Naive thymus-derived CD4-positive, alpha-beta T cell (primary cell): Measurements from ENCODE around the gene CEACAM16. TPM values are rescaled to one million over a fixed set of nuclear protein-coding genes. Genes with fewer than 3 reads are reported as not detected.

Source experiments
- ATAC-seq: fragments of 150-1000 bp; cut with Tn5 transposase; 2 replicates; pipeline ENCODE4 v1.10.0; 2021; ENCODE audit warnings: mild to moderate bottlenecking, moderate library complexity
- CTCF ChIA-PET: fragments of 350-600 bp; sonication (Branson Sonifier 250); formaldehyde crosslinking; loops from one replicate; lab custom pipeline; 2021; ENCODE audit warnings: antibody characterized with exemption; lab: Charles Lee
- POLR2A ChIA-PET: fragments of 350-600 bp; sonication (Branson Sonifier 250); formaldehyde crosslinking; loops from one replicate; lab custom pipeline; 2021; ENCODE audit warnings: antibody characterized with exemption, inconsistent platforms; lab: Charles Lee
- DNase-seq, 9 donors: peaks; one replicate each; pipeline versions ENCODE4 v3.0.0 to v3.0.0-alpha.2; 2020 to 2022; ENCODE audit warnings: mixed read lengths in 1 of 9
- H3K27ac ChIP-seq: one replicate; pipeline ENCODE4 v1.7.0; 2013; ENCODE audit warnings: mild to moderate bottlenecking, low read depth, low read length, moderate library complexity
- H3K27me3 ChIP-seq, 2 donors: one replicate each; pipeline ENCODE4 v1.7.0; 2013; ENCODE audit warnings: low read length in 2 of 2, mild to moderate bottlenecking in 2 of 2, moderate library complexity in 2 of 2; ENCODE audit not compliant: control insufficient read depth in 2 of 2, insufficient read depth in 2 of 2
- H3K36me3 ChIP-seq, 3 experiments: 1 replicate in 2 of 3; 2 replicates in 1 of 3; pipeline ENCODE4 v1.7.0; 2013; ENCODE audit warnings: low read length in 3 of 3, mild to moderate bottlenecking in 3 of 3, moderate library complexity in 1 of 3; ENCODE audit not compliant: insufficient read depth in 3 of 3, control insufficient read depth in 2 of 3
- H3K4me1 ChIP-seq, 2 donors: one replicate each; pipeline ENCODE4 v1.7.0; 2013; ENCODE audit warnings: low read length in 2 of 2, mild to moderate bottlenecking in 2 of 2, moderate library complexity in 1 of 2; ENCODE audit not compliant: control insufficient read depth in 2 of 2, insufficient read depth in 2 of 2
- H3K4me3 ChIP-seq: 2 replicates; pipeline ENCODE4 v1.7.0; 2013; ENCODE audit warnings: mild to moderate bottlenecking, low read length
- H3K9me3 ChIP-seq, 3 experiments: 1 replicate in 2 of 3; 2 replicates in 1 of 3; pipeline ENCODE4 v1.7.0; 2013; ENCODE audit warnings: low read length in 3 of 3; ENCODE audit not compliant: control insufficient read depth in 2 of 3
- H3K27ac Mint-ChIP-seq, 9 donors: one replicate each; pipeline ENCODE4 v1.8.0; 2020 to 2022; ENCODE audit warnings: mixed read lengths in 9 of 9, mild to moderate bottlenecking in 8 of 9, moderate library complexity in 5 of 9, inconsistent platforms in 2 of 9
- H3K27me3 Mint-ChIP-seq, 5 donors: one replicate each; pipeline ENCODE4 v1.8.0; 2021 to 2022; ENCODE audit warnings: mixed read lengths in 5 of 5, mild to moderate bottlenecking in 1 of 5
- H3K36me3 Mint-ChIP-seq, 5 donors: one replicate each; pipeline ENCODE4 v1.8.0; 2020 to 2022; ENCODE audit warnings: mixed read lengths in 5 of 5, mild to moderate bottlenecking in 3 of 5, inconsistent platforms in 1 of 5
- H3K4me1 Mint-ChIP-seq, 7 donors: one replicate each; pipeline ENCODE4 v1.8.0; 2020 to 2022; ENCODE audit warnings: mixed read lengths in 7 of 7, mild to moderate bottlenecking in 3 of 7, inconsistent platforms in 1 of 7
- H3K4me3 Mint-ChIP-seq, 10 donors: one replicate each; pipeline ENCODE4 v1.8.0; 2020 to 2022; ENCODE audit warnings: mild to moderate bottlenecking in 10 of 10, mixed read lengths in 10 of 10, moderate library complexity in 6 of 10, inconsistent platforms in 2 of 10
- H3K9me3 Mint-ChIP-seq, 11 donors: one replicate each; pipeline ENCODE4 v1.8.0; 2020 to 2022; ENCODE audit warnings: mixed read lengths in 11 of 11, mild to moderate bottlenecking in 4 of 11, inconsistent platforms in 1 of 11, moderate library complexity in 1 of 11
- intact Hi-C, 2 donors: fragments of 100-400 bp; cut with micrococcal nuclease; formaldehyde crosslinking; loops; one replicate each; pipeline ENCODE4 v1.15.1; 2023
- polyA plus RNA-seq, 2 donors: library from polyadenylated mRNA; unstranded; fragments of 300-500 nt; fragmentation: Illumina TruSeq; gene quantifications; one replicate each; pipeline ENCODE4 v1.2.3, GENCODE V29; 2021
- total RNA-seq, 6 experiments: library from RNA in 5 of 6; stranded (reverse) in 5 of 6; gene quantifications; 1 replicate in 5 of 6; 2 replicates in 1 of 6; pipeline ENCODE4 v1.2.3 and lab custom pipeline; 2021 to 2026

The CEACAM16 gene
- not detected for total RNA-seq
- polyA plus RNA-seq, result not detected
- total RNA-seq (lab: John Stamatoyannopoulos, UW), result not detected

GRCh38 chr19:44698492-44699201, at the start of gene CEACAM16:
CEACAM16 (plus strand) TSS chr19:44699151; CDS start chr19:44701457, 2,306 bp downstream.
- Mint-ChIP-seq H3K36me3 (peaks cover 0 to 3% (median 0%) of the 10 kb centered on the region in 5 donors), H3K27ac (no peak within 1 kb of the TSS), H3K9me3 (no peaks in the 10 kb centered on the region), H3K4me3 (no peak within 1 kb of the TSS), H3K27me3 (peaks cover 0 to 12% (median 0%) of the 10 kb centered on the region in 5 donors), H3K4me1 (peaks cover 0 to 12% (median 6%) of the 10 kb centered on the region in 7 donors)
- no peaks in the 10 kb centered on the region for H3K4me1 ChIP-seq
- no peak for ATAC-seq
- H3K9me3 ChIP-seq, result no peaks in the 10 kb centered on the region
- no peak within 1 kb of the TSS for H3K27ac ChIP-seq
- ChIA-PET CTCF (no interaction called here), POLR2A (no interaction called here)
- intact Hi-C loops, result no loop called here
- no peak for DNase-seq
- no peaks in the 10 kb centered on the region for H3K27me3 ChIP-seq
- H3K4me3 ChIP-seq, result no peak within 1 kb of the TSS
- H3K36me3 ChIP-seq, result no peaks in the 10 kb centered on the region

GRCh38 chr19:44649578-44650145, 49.3 kb upstream of the CEACAM16 start:
- CTCF ChIA-PET, result no interaction called here
- peaks cover 0 to 6% (median 5%) of the 10 kb centered on the region in 7 donors for H3K4me1 Mint-ChIP-seq

GRCh38 chr19:44653343-44653742, 45.6 kb upstream of the CEACAM16 start:
- intact Hi-C loops, result loop anchor here in 1 of 2 donors (5.0 to 10.0 kb wide), 3 partner anchors 39 to 191 kb away; partner anchors contain the start of gene NECTIN2
- DNase-seq, result no peak
- Histone ChIP-seq H3K36me3 (peaks cover 0 to 3% (median 0%) of the 10 kb centered on the region in 3 experiments), H3K27ac (no peak overlapping the region), H3K9me3 (no peaks in the 10 kb centered on the region), H3K4me3 (no peak overlapping the region), H3K27me3 (no peaks in the 10 kb centered on the region), H3K4me1 (peaks cover 0 to 4% of the 10 kb centered on the region in 2 donors)
- ChIA-PET CTCF (interaction anchor here (0.9 to 1.8 kb wide), 3 partner anchors 65 to 125 kb away, joined by 4 to 5 read pairs (median 4); no protein-coding TSS in a partner anchor), POLR2A (no interaction called here)
- no peak for ATAC-seq
- no peak overlapping the region for H3K4me3 Mint-ChIP-seq
- H3K9me3 Mint-ChIP-seq, result peaks cover 0 to 2% (median 0%) of the 10 kb centered on the region in 11 donors
- peaks cover 0 to 5% (median 0%) of the 10 kb centered on the region in 5 donors for H3K36me3 Mint-ChIP-seq
- no peak overlapping the region for H3K27ac Mint-ChIP-seq
- peaks cover 6 to 13% (median 10%) of the 10 kb centered on the region in 7 donors for H3K4me1 Mint-ChIP-seq
- H3K27me3 Mint-ChIP-seq, result no peaks in the 10 kb centered on the region

More at GRCh38 chr19:44649578-44650145, 49.3 kb upstream of the CEACAM16 start:
- Mint-ChIP-seq H3K4me3 (no peak overlapping the region), H3K27ac (peak overlapping the region in 1 of 9 donors; percentile 72), H3K27me3 (peaks cover 0 to 3% (median 0%) of the 10 kb centered on the region in 5 donors), H3K36me3 (peaks cover 0 to 8% (median 0%) of the 10 kb centered on the region in 5 donors), H3K9me3 (no peaks in the 10 kb centered on the region)
- H3K4me3 ChIP-seq, result no peak overlapping the region
- no peak overlapping the region for H3K27ac ChIP-seq
- peaks cover 0 to 3% (median 0%) of the 10 kb centered on the region in 3 experiments for H3K36me3 ChIP-seq
- no peaks in the 10 kb centered on the region for H3K9me3 ChIP-seq
- intact Hi-C loops, result loop anchor here in 1 of 2 donors (5.0 to 10.0 kb wide), 3 partner anchors 42 to 195 kb away; partner anchors contain the start of gene NECTIN2
- H3K4me1 ChIP-seq, result peaks cover 0 to 4% of the 10 kb centered on the region in 2 donors
- no peak for DNase-seq
- H3K27me3 ChIP-seq, result no peaks in the 10 kb centered on the region
- no peak for ATAC-seq
- POLR2A ChIA-PET, result no interaction called here

GRCh38 chr19:44653977-44654774, 44.8 kb upstream of the CEACAM16 start:
- DNase-seq (peak; percentile 39 to 72 (median 58)), ATAC-seq (peak; percentile 98)
- Histone ChIP-seq H3K27ac (no peak overlapping the region), H3K4me3 (no peak overlapping the region), H3K36me3 (peaks cover 0 to 3% (median 0%) of the 10 kb centered on the region in 3 experiments), H3K27me3 (no peaks in the 10 kb centered on the region), H3K9me3 (no peaks in the 10 kb centered on the region), H3K4me1 (peaks cover 0 to 4% of the 10 kb centered on the region in 2 donors)
- Mint-ChIP-seq H3K27me3 (no peaks in the 10 kb centered on the region), H3K27ac (peak overlapping the region in 1 of 9 donors; percentile 27), H3K36me3 (peaks cover 0 to 5% (median 0%) of the 10 kb centered on the region in 5 donors), H3K4me3 (no peak overlapping the region), H3K4me1 (peaks cover 6 to 13% (median 10%) of the 10 kb centered on the region in 7 donors), H3K9me3 (peaks cover 0 to 2% (median 0%) of the 10 kb centered on the region in 11 donors)
- ChIA-PET CTCF (interaction anchor here (0.9 to 1.8 kb wide), 9 partner anchors 9 to 192 kb away, joined by 3 to 11 read pairs (median 5); partner anchors contain the start of gene NECTIN2), POLR2A (interaction anchor here (0.6 to 0.7 kb wide), 2 partner anchors 11 to 1008 kb away, joined by 3 read pairs; partner anchors contain the start of gene PVR)
- intact Hi-C loops, result loop anchor here (1.0 to 10.0 kb wide), 7 partner anchors 38 to 297 kb away; partner anchors contain the start of gene NECTIN2 (in 1 of the 2)

- peak overlapping the region in 1 of 9 donors; percentile 55 for H3K27ac Mint-ChIP-seq
- peak; percentile 67 for ATAC-seq
- no peak overlapping the region for H3K4me3 Mint-ChIP-seq
- ChIA-PET POLR2A (no interaction called here), CTCF (interaction anchor here (0.6 to 2.9 kb wide), 8 partner anchors 9 to 372 kb away, joined by 3 to 13 read pairs (median 5); no protein-coding TSS in a partner anchor)
- H3K4me3 ChIP-seq, result no peak overlapping the region
- intact Hi-C loops, result loop anchor here (1.0 to 10.0 kb wide), 4 partner anchors 69 to 187 kb away; partner anchors contain the start of gene NECTIN2 (in 1 of the 2)
- H3K36me3 ChIP-seq, result no peaks in the 10 kb centered on the region
- DNase-seq, result peak; percentile 10 to 69 (median 57)
- no peaks in the 10 kb centered on the region for H3K9me3 ChIP-seq
- H3K36me3 Mint-ChIP-seq, result peaks cover 0 to 1% (median 0%) of the 10 kb centered on the region in 5 donors
- peaks cover 0 to 2% (median 0%) of the 10 kb centered on the region in 11 donors for H3K9me3 Mint-ChIP-seq
- H3K4me1 Mint-ChIP-seq, result peaks cover 6 to 13% (median 10%) of the 10 kb centered on the region in 7 donors
- peaks cover 0 to 4% of the 10 kb centered on the region in 2 donors for H3K4me1 ChIP-seq
- no peaks in the 10 kb centered on the region for H3K27me3 ChIP-seq
- no peak overlapping the region for H3K27ac ChIP-seq
- no peaks in the 10 kb centered on the region for H3K27me3 Mint-ChIP-seq
These were observed 41.6 kb upstream of the CEACAM16 start for GRCh38 chr19:44657211-44657921.
